HG02678 (cell line): ENCODE data around the gene RSF1.

ENCODE experiments used
- ATAC-seq: cut with Tn5 transposase; IDR thresholded peaks from one replicate; pipeline ENCODE4 v1.9.1; 2021; ENCODE audit warnings: mild to moderate bottlenecking, moderate library complexity; ENCODE audit not compliant: unreplicated experiment

Gene RSF1

DNA sequence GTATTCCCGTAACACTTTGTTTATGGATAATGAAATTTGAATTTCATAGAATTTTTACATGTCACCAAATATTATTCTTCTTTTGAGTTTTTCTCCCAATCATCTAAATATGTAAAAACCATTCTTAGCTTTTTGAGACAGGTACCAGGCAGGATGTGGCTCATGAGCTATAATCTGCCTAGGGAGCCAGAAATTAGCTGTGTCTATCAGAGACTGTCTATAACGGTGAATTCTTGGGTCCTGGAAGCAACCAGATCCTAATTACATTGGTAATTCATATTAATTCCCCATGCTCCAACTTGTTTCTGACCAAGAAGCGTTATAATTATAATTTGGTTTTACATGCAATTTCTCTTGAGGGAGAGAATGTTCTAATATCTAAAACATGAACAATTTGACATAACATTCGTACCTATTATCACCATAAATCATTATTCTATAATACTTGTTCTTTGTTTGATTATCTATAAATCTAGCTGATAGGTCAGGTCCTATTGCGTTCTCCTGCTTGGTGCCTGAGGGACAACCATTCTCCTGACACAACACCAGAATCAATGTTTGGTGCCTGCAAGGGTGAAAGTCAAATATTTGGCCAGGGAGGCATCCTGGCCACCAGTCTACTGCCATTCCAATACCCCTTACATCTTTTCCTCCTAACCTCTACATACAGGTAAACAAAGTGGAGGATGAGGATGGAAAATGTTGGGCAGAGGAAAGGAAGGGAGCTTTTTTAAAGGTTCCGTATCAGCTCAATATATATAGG is 69.9 kb downstream of the RSF1 start:
- no peak for ATAC-seq

DNA sequence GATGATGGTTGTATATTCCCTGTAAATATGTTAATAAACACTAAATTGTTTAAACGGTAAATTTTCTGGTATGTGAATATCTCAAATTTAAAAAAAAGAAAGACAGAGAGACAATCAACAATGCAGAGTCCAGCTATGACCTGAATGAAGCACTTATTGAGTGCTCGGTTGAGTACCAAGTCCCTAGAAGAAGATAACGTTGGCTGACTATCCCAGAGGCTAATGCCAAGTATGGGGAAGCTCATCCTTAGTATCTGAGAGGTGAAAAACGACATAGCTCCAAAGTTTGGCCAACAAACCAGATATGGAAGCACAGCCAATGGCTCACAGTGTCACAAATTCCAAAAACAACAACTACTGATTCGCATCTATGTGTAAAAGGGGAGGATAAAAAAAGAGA is 71.3 kb downstream of the RSF1 start:
- no peak for ATAC-seq

DNA sequence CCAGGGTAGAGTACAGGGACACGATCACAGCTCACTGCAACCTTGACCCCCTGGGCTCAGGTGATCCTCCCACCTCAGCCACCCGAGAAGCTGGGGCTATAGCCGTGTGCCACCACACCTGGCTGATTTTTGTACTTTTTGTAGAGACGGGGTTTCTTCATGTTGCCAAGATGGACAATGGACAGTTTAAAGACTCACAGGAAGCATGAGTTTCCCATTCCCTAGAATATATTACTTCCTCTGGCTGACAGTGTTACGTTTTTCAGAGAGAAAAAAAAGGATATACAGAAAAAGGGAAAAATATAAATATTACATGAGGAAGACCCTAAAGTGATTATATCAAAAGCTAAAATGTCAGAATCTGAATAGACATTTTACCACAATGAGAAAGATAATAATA is 72.3 kb downstream of the RSF1 start:
- ATAC-seq = no peak

GRCh38 chr11:77747381-77747969 is 73.0 kb downstream of the RSF1 start:
- no peak for ATAC-seq

GRCh38 chr11:77736473-77736872 is 84.0 kb downstream of the RSF1 start:
- ATAC-seq = no peak

GRCh38 chr11:77734890-77735289 is 85.6 kb downstream of the RSF1 start:
- no peak for ATAC-seq

GRCh38 chr11:77732143-77732542 is 88.4 kb downstream of the RSF1 start:
- ATAC-seq = no peak

- ATAC-seq = no peak
Measured at GRCh38 chr11:77730789-77731188, 89.7 kb downstream of the RSF1 start.

- ATAC-seq = no peak
Measured at GRCh38 chr11:77729063-77729462, 91.5 kb downstream of the RSF1 start.

DNA sequence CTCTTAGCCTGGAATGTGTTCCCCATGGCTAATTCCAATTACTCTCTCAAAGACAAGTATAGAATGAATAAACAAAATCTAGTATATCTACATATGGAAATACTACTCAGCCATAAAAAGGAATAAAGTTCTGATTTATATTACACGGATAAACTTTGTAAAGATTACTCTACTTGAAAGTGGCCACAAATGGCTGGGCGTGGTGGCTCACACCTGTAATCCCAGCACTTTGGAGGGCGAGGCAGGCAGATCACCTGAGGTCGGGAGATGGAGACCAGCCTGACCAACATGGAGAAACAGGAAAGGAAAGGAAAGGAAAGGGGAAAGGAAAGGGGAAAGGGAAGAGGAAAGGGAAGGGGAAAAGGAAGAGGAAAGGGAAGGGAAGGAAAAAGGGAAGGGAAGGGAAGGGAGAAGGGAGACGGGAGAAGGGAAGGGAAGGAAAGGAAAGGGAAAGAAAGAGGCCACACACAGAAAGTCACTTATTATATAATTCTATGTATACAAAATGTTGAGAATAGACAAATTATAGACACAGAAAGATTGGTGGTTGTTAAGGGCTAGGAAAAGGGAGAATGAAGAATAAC is 92.2 kb downstream of the RSF1 start:
- no peak for ATAC-seq

DNA sequence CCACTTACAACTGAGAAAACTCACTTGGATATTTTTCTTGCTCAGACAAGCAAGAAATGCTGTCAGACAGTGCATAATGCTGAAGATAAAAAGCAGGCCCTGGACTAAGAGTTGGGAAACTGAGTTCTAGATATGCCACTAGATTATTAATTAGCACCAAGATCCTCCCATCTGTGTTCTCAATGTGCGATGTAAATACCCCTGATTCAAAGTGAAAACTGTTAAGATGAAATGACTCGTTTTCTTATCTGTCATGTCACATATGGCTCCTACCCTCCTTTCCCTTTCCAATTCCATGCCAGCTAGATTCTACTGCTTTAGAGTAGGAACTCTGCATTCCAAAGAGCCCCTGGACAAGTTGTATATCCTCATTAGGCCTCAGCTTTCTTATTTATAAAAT is 94.0 kb downstream of the RSF1 start:
- ATAC-seq = no peak

DNA sequence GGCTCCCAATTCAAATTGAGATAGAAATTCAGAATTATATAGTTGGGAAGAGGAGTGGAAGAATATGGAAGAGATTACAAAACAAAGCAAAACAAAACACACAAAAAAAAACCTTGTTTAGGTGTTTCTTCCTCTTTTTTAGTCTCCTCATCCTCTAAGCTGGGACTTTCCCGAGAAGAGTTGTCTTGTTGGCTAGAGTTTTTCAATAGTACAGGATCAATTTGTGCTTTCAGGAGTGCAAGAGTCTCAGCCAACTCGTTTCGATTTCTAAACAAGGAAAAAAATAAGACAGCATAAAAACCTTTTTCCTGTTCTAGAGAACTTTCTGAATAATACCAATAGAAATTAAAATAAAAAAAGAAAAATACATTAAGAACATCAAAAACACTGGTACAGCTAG is 95.1 kb downstream of the RSF1 start:
- ATAC-seq = peak; percentile 50

DNA sequence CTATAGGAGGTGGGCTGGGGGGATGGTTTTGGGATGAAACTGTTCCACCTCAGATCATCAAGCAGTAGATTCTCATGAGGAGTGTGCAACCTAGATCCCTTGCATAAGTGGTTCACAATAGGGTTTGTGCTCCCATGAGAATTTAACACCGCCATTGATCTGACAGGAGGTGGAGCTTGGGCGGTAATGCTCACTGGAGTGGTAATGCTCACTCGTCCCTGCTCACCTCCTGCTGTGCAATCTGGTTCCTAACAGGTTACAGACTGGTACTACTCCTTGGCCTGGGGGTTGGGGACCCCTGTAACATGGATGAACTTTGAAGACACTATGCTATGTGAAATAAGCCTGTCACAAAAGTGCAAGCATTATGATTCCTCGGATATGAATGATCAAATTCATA is 95.9 kb downstream of the RSF1 start:
- no peak for ATAC-seq

- no peak for ATAC-seq
Measured at GRCh38 chr11:77723024-77723423, 97.5 kb downstream of the RSF1 start.

GRCh38 chr11:77710358-77710757 is 110.2 kb downstream of the RSF1 start:
- ATAC-seq = no peak

GRCh38 chr11:77705876-77706579 is 114.5 kb downstream of the RSF1 start:
- no peak for ATAC-seq

DNA sequence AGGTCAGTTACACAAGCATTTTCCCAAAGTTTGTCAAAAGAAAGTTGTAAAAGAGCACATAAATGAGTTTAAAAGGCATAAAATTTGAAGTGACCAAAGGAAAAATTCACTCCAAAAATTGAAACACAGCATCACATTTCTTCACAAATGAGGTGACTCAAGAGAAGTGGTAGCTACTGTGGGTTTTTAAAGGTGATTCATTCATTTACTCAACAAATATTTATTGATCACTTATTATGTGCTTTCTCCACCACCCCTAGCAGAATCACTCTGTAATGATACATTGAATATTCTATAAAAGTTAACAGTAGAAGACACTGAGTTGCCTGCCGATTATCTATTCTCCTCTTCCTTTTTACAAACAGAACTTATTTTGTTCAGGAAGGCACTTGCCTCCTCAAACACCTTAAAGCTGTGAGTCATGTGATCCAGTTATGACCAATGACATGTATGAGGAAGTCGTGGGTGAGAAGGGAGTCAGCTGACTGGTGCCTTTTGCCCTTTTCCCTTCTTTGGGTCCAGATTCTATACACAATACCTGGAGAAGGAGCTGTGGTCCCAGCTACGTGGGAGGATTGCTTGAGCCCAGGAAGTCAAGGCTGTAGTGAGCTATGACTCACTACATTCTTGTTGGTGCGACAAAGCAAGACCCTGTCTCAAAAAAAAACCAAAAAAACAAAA is 115.2 kb downstream of the RSF1 start:
- no peak for ATAC-seq

DNA sequence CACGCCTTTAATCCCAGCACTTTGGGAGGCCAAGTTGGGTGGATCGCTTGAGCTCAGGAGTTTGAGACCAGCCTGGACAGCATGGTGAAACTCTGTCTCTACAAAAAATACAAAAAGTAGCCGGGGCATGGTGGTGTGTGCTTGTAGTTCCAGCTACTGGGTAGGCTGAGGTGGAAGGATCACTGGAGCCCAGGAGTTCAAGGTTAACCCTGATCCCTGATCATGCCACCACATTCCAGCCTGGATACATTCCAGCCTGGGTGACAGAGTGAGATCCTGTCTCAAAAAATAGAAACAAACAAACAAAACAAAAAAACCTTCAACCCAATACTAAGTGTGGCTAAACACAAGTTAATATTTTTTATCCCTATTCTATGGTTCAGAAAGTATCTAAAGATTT is 116.5 kb downstream of the RSF1 start:
- no peak for ATAC-seq

GRCh38 chr11:77699425-77699824 is 121.1 kb downstream of the RSF1 start:
- no peak for ATAC-seq

- ATAC-seq = no peak
Measured at GRCh38 chr11:77698896-77699295, 121.6 kb downstream of the RSF1 start.

DNA sequence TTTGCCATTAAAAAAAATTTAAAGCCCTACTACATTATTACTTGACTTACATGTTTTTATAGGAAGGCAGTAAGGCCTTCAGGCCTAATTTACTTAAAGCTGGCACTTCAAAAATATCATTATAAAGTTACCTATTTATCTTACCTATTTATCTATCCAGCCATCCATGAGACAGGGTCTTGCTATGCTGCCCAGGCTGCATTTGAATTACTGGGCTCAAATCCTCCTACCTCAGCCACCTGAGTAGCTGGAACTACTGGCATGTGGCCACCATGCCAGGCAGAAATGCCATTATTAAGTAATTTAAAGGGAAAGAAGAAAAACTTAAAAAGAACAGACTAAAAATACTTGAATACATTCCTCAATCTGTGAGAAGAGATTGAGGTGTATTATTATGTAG is 122.7 kb downstream of the RSF1 start:
- no peak for ATAC-seq
